B cell (primary cell): ENCODE data around the gene CAMKV.

Source experiments
- CTCF ChIP-seq: fragments of 200-600 bp; IDR thresholded peaks from one replicate; pipeline ENCODE4 v1.8.0; 2022; ENCODE audit warnings: antibody characterized with exemption, mild to moderate bottlenecking
- EZH2 ChIP-seq: IDR thresholded peaks from 2 replicates; pipeline ENCODE4 v1.6.1; 2012; ENCODE audit warnings: borderline replicate concordance, low read depth, mild to moderate bottlenecking, moderate library complexity, low read length; ENCODE audit not compliant: insufficient read depth, poor library complexity, severe bottlenecking

GRCh38 chr3:49879721-49880120, 10.0 kb upstream of the CAMKV start:
- TF ChIP-seq EZH2 (no peak), CTCF (no peak)
